Hepatocyte (in vitro differentiated cells): Measurements from ENCODE around the gene CHFR.

Experiments
- CTCF ChIP-seq: fragments of 200-600 bp; sonication (generic); IDR thresholded peaks from 2 replicates; pipeline ENCODE4 v1.5.1; 2016; ENCODE audit warnings: antibody characterized with exemption, mild to moderate bottlenecking; ENCODE audit not compliant: poor library complexity
- EZH2 ChIP-seq: fragments of 200-600 bp; sonication (generic); IDR thresholded peaks from 2 replicates; pipeline ENCODE4 v1.6.1; 2016; ENCODE audit warnings: antibody characterized with exemption, mild to moderate bottlenecking, borderline replicate concordance
- EZH2phosphoT487 ChIP-seq: fragments of 200-600 bp; sonication (generic); IDR thresholded peaks from one replicate; pipeline ENCODE4 v1.6.1; 2018; ENCODE audit warnings: antibody characterized with exemption, mild to moderate bottlenecking, low read depth, moderate library complexity; ENCODE audit not compliant: unreplicated experiment, severe bottlenecking

- no peak for TF ChIP-seq CTCF
- no peak for TF ChIP-seq EZH2
- TF ChIP-seq EZH2phosphoT487: no peak
Observed at GRCh38 chr12:132804426-132804861, 83.0 kb downstream of the CHFR start.
